IPS-NIHi11 (cell line): ENCODE results near the gene ZBTB7C.

ENCODE experiments used
- DNase-seq: peaks from one replicate; pipeline ENCODE4 v3.0.0; 2012; ENCODE audit warnings: mixed read lengths, low spot score

Gene ZBTB7C

GRCh38 chr18:48390641-48391040, 18.5 kb downstream of the ZBTB7C start:
- no peak for DNase-seq

GRCh38 chr18:48388478-48388877, 20.7 kb downstream of the ZBTB7C start:
- no peak for DNase-seq

GRCh38 chr18:48387300-48387699, 21.9 kb downstream of the ZBTB7C start:
- DNase-seq: no peak

GRCh38 chr18:48385596-48385995, 23.6 kb downstream of the ZBTB7C start:
- no peak for DNase-seq

GRCh38 chr18:48376934-48377333, 32.2 kb downstream of the ZBTB7C start:
- DNase-seq: no peak

- DNase-seq: peak; percentile 27
Observed at GRCh38 chr18:48376406-48376805, 32.8 kb downstream of the ZBTB7C start.

- no peak for DNase-seq
Observed at GRCh38 chr18:48375150-48375800, 33.9 kb downstream of the ZBTB7C start.

- no peak for DNase-seq
Observed at GRCh38 chr18:48374423-48375149, 34.6 kb downstream of the ZBTB7C start.

- DNase-seq: no peak
Observed at GRCh38 chr18:48371854-48372602, 37.2 kb downstream of the ZBTB7C start.

- no peak for DNase-seq
Observed at GRCh38 chr18:48367557-48367956, 41.6 kb downstream of the ZBTB7C start.

GRCh38 chr18:48365965-48366364, 43.2 kb downstream of the ZBTB7C start:
- no peak for DNase-seq

- no peak for DNase-seq
Observed at GRCh38 chr18:48364146-48364545, 45.0 kb downstream of the ZBTB7C start.

- no peak for DNase-seq
Observed at GRCh38 chr18:48363175-48363574, 46.0 kb downstream of the ZBTB7C start.

- no peak for DNase-seq
Observed at GRCh38 chr18:48361801-48362200, 47.4 kb downstream of the ZBTB7C start.

GRCh38 chr18:48360376-48361021, 48.7 kb downstream of the ZBTB7C start:
- no peak for DNase-seq

- no peak for DNase-seq
Observed at GRCh38 chr18:48359626-48360025, 49.6 kb downstream of the ZBTB7C start.

- DNase-seq: no peak
Observed at GRCh38 chr18:48358868-48359267, 50.3 kb downstream of the ZBTB7C start.

GRCh38 chr18:48356909-48357631, 52.1 kb downstream of the ZBTB7C start:
- peak; percentile 43 for DNase-seq

GRCh38 chr18:48356151-48356745, 52.9 kb downstream of the ZBTB7C start:
- no peak for DNase-seq

- no peak for DNase-seq
Observed at GRCh38 chr18:48355276-48356115, 53.7 kb downstream of the ZBTB7C start.
